ENCODE results near the gene CST11.

DNA sequence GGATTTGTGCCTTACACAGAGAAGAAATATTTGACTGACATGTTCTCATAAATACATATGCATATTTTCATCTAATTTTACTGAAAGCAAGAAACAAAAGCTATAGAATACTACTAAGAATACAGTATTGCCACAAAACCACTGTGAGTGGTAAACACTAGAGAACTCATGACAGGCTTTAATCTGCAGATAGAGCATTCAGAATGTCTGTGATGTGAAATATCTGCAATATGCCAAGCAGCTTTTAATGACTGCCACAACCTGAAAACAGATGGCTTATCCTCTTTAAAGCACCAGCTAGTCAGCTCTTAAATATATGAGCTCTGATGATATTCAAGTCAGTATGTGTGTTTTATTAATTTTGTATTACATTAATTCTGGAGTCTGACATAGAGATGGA is 34.8 kb downstream of the CST11 start:
- TF ChIP-seq, protein P1, sequence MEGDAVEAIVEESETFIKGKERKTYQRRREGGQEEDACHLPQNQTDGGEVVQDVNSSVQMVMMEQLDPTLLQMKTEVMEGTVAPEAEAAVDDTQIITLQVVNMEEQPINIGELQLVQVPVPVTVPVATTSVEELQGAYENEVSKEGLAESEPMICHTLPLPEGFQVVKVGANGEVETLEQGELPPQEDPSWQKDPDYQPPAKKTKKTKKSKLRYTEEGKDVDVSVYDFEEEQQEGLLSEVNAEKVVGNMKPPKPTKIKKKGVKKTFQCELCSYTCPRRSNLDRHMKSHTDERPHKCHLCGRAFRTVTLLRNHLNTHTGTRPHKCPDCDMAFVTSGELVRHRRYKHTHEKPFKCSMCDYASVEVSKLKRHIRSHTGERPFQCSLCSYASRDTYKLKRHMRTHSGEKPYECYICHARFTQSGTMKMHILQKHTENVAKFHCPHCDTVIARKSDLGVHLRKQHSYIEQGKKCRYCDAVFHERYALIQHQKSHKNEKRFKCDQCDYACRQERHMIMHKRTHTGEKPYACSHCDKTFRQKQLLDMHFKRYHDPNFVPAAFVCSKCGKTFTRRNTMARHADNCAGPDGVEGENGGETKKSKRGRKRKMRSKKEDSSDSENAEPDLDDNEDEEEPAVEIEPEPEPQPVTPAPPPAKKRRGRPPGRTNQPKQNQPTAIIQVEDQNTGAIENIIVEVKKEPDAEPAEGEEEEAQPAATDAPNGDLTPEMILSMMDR (IDR thresholded peaks at IDR 0.05; ENCODE audit: low read depth, low read length, missing input control), result no peak
- TF ChIP-seq SP1 (IDR thresholded peaks at IDR 0.05) (no peak), RXRA (IDR thresholded peaks at IDR 0.05) (no peak)
